Keratinocyte (primary cell): Measurements from ENCODE around the gene SCAI.

Source experiments
- EZH2 ChIP-seq: IDR thresholded peaks from one replicate; pipeline ENCODE4 v1.6.1; 2012; ENCODE audit warnings: inconsistent platforms, mild to moderate bottlenecking, low read length, moderate library complexity
- TF ChIP-seq, protein P1 (sequence below), 3 experiments: IDR thresholded peaks in 1 of 3; conservative IDR thresholded peaks in 1 of 3; optimal IDR thresholded peaks in 1 of 3; 2 replicates in 2 of 3; 3 replicates in 1 of 3; pipeline versions ENCODE3 to v1.5.1; 2011; ENCODE audit warnings: low read length in 3 of 3, mild to moderate bottlenecking in 3 of 3, moderate library complexity in 2 of 3, control low read depth in 1 of 3, inconsistent platforms in 1 of 3; ENCODE audit not compliant: insufficient read depth in 2 of 3; ENCODE audit errors: extremely low read depth in 1 of 3

DNA sequence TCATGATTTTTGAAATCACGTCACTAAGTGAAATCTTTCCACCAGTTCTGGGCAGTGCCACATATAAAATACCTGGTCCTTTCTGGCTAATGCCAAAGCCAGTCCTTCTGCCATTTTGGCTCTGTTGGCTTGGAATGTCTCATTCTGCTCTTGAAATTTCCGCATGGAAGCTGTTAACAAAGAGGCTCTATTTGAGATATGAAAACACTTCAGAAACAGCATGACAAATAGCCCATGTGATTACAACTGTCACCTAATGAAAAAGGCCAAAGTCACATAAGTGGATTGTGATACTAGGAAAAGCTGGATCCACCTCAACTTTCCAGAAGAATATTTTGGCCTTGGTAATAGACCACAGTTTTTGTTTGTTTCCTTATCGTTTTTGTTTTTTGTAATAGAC lies 215.2 kb downstream of the SCAI start:
- TF ChIP-seq, protein P1, sequence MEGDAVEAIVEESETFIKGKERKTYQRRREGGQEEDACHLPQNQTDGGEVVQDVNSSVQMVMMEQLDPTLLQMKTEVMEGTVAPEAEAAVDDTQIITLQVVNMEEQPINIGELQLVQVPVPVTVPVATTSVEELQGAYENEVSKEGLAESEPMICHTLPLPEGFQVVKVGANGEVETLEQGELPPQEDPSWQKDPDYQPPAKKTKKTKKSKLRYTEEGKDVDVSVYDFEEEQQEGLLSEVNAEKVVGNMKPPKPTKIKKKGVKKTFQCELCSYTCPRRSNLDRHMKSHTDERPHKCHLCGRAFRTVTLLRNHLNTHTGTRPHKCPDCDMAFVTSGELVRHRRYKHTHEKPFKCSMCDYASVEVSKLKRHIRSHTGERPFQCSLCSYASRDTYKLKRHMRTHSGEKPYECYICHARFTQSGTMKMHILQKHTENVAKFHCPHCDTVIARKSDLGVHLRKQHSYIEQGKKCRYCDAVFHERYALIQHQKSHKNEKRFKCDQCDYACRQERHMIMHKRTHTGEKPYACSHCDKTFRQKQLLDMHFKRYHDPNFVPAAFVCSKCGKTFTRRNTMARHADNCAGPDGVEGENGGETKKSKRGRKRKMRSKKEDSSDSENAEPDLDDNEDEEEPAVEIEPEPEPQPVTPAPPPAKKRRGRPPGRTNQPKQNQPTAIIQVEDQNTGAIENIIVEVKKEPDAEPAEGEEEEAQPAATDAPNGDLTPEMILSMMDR (optimal IDR thresholded peaks at IDR 0.05 in 1 of 3, IDR thresholded peaks at IDR 0.05 in 1 of 3, conservative IDR thresholded peaks at IDR 0.05 in 1 of 3; ENCODE audit: extremely low read depth in 1 of 3, insufficient read depth in 2 of 3, low read length in 3 of 3), result no peak
- no peak for TF ChIP-seq EZH2
